OCI-LY1 (cell line): ENCODE data around the gene HBA1.

Source experiments
- H2AFZ ChIP-seq: fragments of 200-600 bp; sonication (generic), shearing (Covaris generic); 2 replicates; pipeline ENCODE4 v1.6.0; 2014; ENCODE audit warnings: antibody characterized with exemption, mild to moderate bottlenecking, low read length
- H3F3A ChIP-seq: fragments of 200-600 bp; sonication (generic), shearing (Covaris generic); 2 replicates; pipeline ENCODE4 v1.6.0; 2014; ENCODE audit warnings: mild to moderate bottlenecking, antibody characterized with exemption, low read length, moderate library complexity; ENCODE audit not compliant: insufficient read depth
- H3K27ac ChIP-seq: fragments of 200-600 bp; sonication (generic); 2 replicates; pipeline ENCODE4 v1.5.1; 2014; ENCODE audit warnings: low read length, mixed run types, mild to moderate bottlenecking, low read depth; ENCODE audit not compliant: poor library complexity, severe bottlenecking
- H3K27me3 ChIP-seq: fragments of 200-600 bp; sonication (generic); 2 replicates; pipeline ENCODE4 v1.6.0; 2014; ENCODE audit warnings: antibody characterized with exemption, mild to moderate bottlenecking, low read length, moderate library complexity; ENCODE audit not compliant: insufficient read depth
- H3K36me3 ChIP-seq: fragments of 200-600 bp; sonication (generic); 2 replicates; pipeline ENCODE4 v1.6.1; 2014; ENCODE audit warnings: mild to moderate bottlenecking, antibody characterized with exemption, low read length, moderate library complexity, mixed read lengths; ENCODE audit not compliant: insufficient read depth
- H3K4me1 ChIP-seq: fragments of 200-600 bp; sonication (generic); 2 replicates; pipeline ENCODE4 v1.5.1; 2014; ENCODE audit warnings: mild to moderate bottlenecking, low read length, moderate library complexity; ENCODE audit not compliant: insufficient read depth, severe bottlenecking
- H3K4me2 ChIP-seq: fragments of 200-600 bp; sonication (generic), shearing (Covaris generic); 2 replicates; pipeline ENCODE4 v1.6.1; 2014; ENCODE audit warnings: low read length
- H3K4me3 ChIP-seq: fragments of 200-600 bp; sonication (generic); 2 replicates; pipeline ENCODE4 v1.5.1; 2014; ENCODE audit warnings: low read length, low read depth, mild to moderate bottlenecking, mixed read lengths; ENCODE audit not compliant: poor library complexity, severe bottlenecking
- H3K79me2 ChIP-seq: fragments of 200-600 bp; shearing (Covaris generic); 2 replicates; pipeline ENCODE4 v1.6.1; 2016; ENCODE audit warnings: mixed run types, low read length, mixed read lengths; ENCODE audit not compliant: insufficient read depth
- H3K9ac ChIP-seq: fragments of 200-600 bp; sonication (generic), shearing (Covaris generic); 2 replicates; pipeline ENCODE4 v1.6.1; 2014; ENCODE audit warnings: mild to moderate bottlenecking, low read length, mixed read lengths
- H3K9me2 ChIP-seq: fragments of 200-600 bp; sonication (generic), shearing (Covaris generic); 2 replicates; pipeline ENCODE4 v1.6.1; 2014; ENCODE audit warnings: low read depth, mild to moderate bottlenecking, low read length, mixed read lengths
- H3K9me3 ChIP-seq: fragments of 200-600 bp; shearing (Covaris generic); 2 replicates; pipeline ENCODE4 v1.6.1; 2014; ENCODE audit warnings: low read length, mixed read lengths
- H4K20me1 ChIP-seq: fragments of 200-600 bp; sonication (generic), shearing (Covaris generic); 2 replicates; pipeline ENCODE4 v1.6.0; 2016; ENCODE audit warnings: mild to moderate bottlenecking, low read length; ENCODE audit not compliant: insufficient read depth
- CTCF ChIP-seq: fragments of 200-600 bp; sonication (generic), shearing (Covaris generic); IDR thresholded peaks from 2 replicates; pipeline ENCODE4 v1.5.1; 2017; ENCODE audit warnings: mild to moderate bottlenecking, antibody characterized with exemption, low read length, moderate library complexity, mixed read lengths
- EZH2 ChIP-seq: fragments of 200-600 bp; sonication (generic), shearing (Covaris generic); IDR thresholded peaks from 2 replicates; pipeline ENCODE4 v1.8.0; 2017; ENCODE audit warnings: borderline replicate concordance, mixed run types, mild to moderate bottlenecking, antibody characterized with exemption, low read length, moderate library complexity, mixed read lengths

The HBA1 gene

GRCh38 chr16:164827-165538 lies 11.5 kb upstream of the HBA1 start:
- Histone ChIP-seq H3K9ac (no peak overlapping the region), H3K36me3 (no peaks in the 10 kb centered on the region), H4K20me1 (no peaks in the 10 kb centered on the region), H2AFZ (no peak overlapping the region), H3K27me3 (no peaks in the 10 kb centered on the region; the same call in 1 of the 2 replicates), H3K79me2 (no peaks in the 10 kb centered on the region), H3K9me2 (no peaks in the 10 kb centered on the region), H3F3A (no peaks in the 10 kb centered on the region), H3K4me1 (no peaks in the 10 kb centered on the region), H3K4me2 (no peak overlapping the region), H3K27ac (no peak overlapping the region), H3K9me3 (no peaks in the 10 kb centered on the region), H3K4me3 (no peak overlapping the region)
- TF ChIP-seq EZH2 (no peak), CTCF (no peak)

- H3K27ac ChIP-seq = no peak within 1 kb of the TSS
- no peaks in the 10 kb centered on the region for H3K9me3 ChIP-seq
- no peaks in the 10 kb centered on the region; the same call in 1 of the 2 replicates for H3K27me3 ChIP-seq
- no peak within 1 kb of the TSS for H3K4me3 ChIP-seq
- H3K79me2 ChIP-seq = no peaks in the 10 kb centered on the region
- no peaks in the 10 kb centered on the region for H3K36me3 ChIP-seq
- no peak for TF ChIP-seq EZH2
- no peak for TF ChIP-seq CTCF
- H3K9ac ChIP-seq = no peak within 1 kb of the TSS
- no peaks in the 10 kb centered on the region for H3K4me1 ChIP-seq
- no peaks in the 10 kb centered on the region for H4K20me1 ChIP-seq
- H2AFZ ChIP-seq = no peak within 1 kb of the TSS
- H3K9me2 ChIP-seq = no peaks in the 10 kb centered on the region
- H3F3A ChIP-seq = no peaks in the 10 kb centered on the region
- no peak within 1 kb of the TSS; the same call in 1 of the 2 replicates for H3K4me2 ChIP-seq
Measured at GRCh38 chr16:165539-166374, 10.7 kb upstream of the HBA1 start, which contains the start of gene HBM. TSS of gene HBM (plus strand) at chr16:165978. CDS start at chr16:165998, 20 bp downstream.

GRCh38 chr16:166375-167121 lies 9.9 kb upstream of the HBA1 start:
- Histone ChIP-seq H3K79me2 (no peaks in the 10 kb centered on the region), H3K36me3 (no peaks in the 10 kb centered on the region), H3K27ac (no peak overlapping the region), H3K9me2 (no peaks in the 10 kb centered on the region), H2AFZ (no peak overlapping the region), H3K9ac (no peak overlapping the region), H3K4me2 (no peak overlapping the region), H3K27me3 (no peaks in the 10 kb centered on the region; the same call in 1 of the 2 replicates), H4K20me1 (no peaks in the 10 kb centered on the region), H3F3A (no peaks in the 10 kb centered on the region), H3K4me3 (no peak overlapping the region), H3K9me3 (no peaks in the 10 kb centered on the region), H3K4me1 (no peaks in the 10 kb centered on the region)
- no peak for TF ChIP-seq CTCF
- no peak for TF ChIP-seq EZH2
